ENCODE measurements around the gene MAN1C1. TPM values are rescaled to one million over a fixed set of nuclear protein-coding genes. Genes with fewer than 3 reads are reported as not detected.
"Not testable (repeated sequence)": the region's sequence is repeated elsewhere in the genome, so short reads cannot be mapped to it uniquely, and the experiment has no call there.

MAN1C1 gene
- total and polyA plus RNA-seq, 2 donors (not counting 1 experiment from before 2014, with no cell fraction given) = 17.7 to 51.4 TPM

- Histone ChIP-seq H3K9me3 (ENCODE audit: control insufficient read depth, insufficient read depth, low read depth, low read length) (no peaks in the 10 kb centered on the region), H3K4me3 (replicated peaks in 1 of 4; ENCODE audit: control extremely low read depth in 1 of 4, insufficient read depth in 1 of 4, low read depth in 3 of 4, low read length in 4 of 4) (no peak overlapping the region), H3K27me3 (ENCODE audit: control insufficient read depth, insufficient read depth, low read length) (peaks cover 7% of the 10 kb centered on the region), H4K20me1 (ENCODE audit: control insufficient read depth, extremely low read depth, insufficient read depth, low read length) (no peaks in the 10 kb centered on the region), H3K4me2 (ENCODE audit: extremely low read depth, insufficient read depth, low read length) (no peak overlapping the region), H3K79me2 (ENCODE audit: control insufficient read depth, insufficient read depth, low read length) (no peaks in the 10 kb centered on the region), H3K9ac (ENCODE audit: insufficient read depth, low read length) (no peak overlapping the region), H3K4me1 (ENCODE audit: control insufficient read depth, extremely low read depth, insufficient read depth, low read length) (no peaks in the 10 kb centered on the region), H2AFZ (ENCODE audit: low read length) (no peak overlapping the region), H3K27ac (ENCODE audit: insufficient read depth, low read length) (no peak overlapping the region), H3K36me3 (ENCODE audit: control insufficient read depth, insufficient read depth, low read length) (no peaks in the 10 kb centered on the region)
- TF ChIP-seq CTCF (conservative IDR thresholded peaks at IDR 0.05 in 1 of 2, IDR thresholded peaks at IDR 0.05 in 1 of 2; ENCODE audit: low read depth in 1 of 2, low read length in 2 of 2) (no peak), EZH2 (IDR thresholded peaks at IDR 0.05; ENCODE audit: low read length, missing control alignments) (no peak)
- no peak for DNase-seq (ENCODE audit: low read depth in 2 of 2)
These were observed 21.6 kb upstream of the MAN1C1 start for GRCh38 chr1:25594971-25595370.

GRCh38 chr1:25596641-25597040 lies 19.9 kb upstream of the MAN1C1 start:
- not testable (repeated sequence) for H3K4me3 ChIP-seq (replicated peaks in 1 of 4; ENCODE audit: control extremely low read depth in 1 of 4, insufficient read depth in 1 of 4, low read depth in 3 of 4, low read length in 4 of 4); H3K27ac ChIP-seq (ENCODE audit: insufficient read depth, low read length); H3K79me2 ChIP-seq (ENCODE audit: control insufficient read depth, insufficient read depth, low read length); H3K9me3 ChIP-seq (ENCODE audit: control insufficient read depth, insufficient read depth, low read depth, low read length); H3K4me1 ChIP-seq (ENCODE audit: control insufficient read depth, extremely low read depth, insufficient read depth, low read length); H3K27me3 ChIP-seq (ENCODE audit: control insufficient read depth, insufficient read depth, low read length); H3K4me2 ChIP-seq (ENCODE audit: extremely low read depth, insufficient read depth, low read length); H3K9ac ChIP-seq (ENCODE audit: insufficient read depth, low read length); DNase-seq (ENCODE audit: low read depth in 2 of 2); H3K36me3 ChIP-seq (ENCODE audit: control insufficient read depth, insufficient read depth, low read length); H2AFZ ChIP-seq (ENCODE audit: low read length); H4K20me1 ChIP-seq (ENCODE audit: control insufficient read depth, extremely low read depth, insufficient read depth, low read length)

DNA sequence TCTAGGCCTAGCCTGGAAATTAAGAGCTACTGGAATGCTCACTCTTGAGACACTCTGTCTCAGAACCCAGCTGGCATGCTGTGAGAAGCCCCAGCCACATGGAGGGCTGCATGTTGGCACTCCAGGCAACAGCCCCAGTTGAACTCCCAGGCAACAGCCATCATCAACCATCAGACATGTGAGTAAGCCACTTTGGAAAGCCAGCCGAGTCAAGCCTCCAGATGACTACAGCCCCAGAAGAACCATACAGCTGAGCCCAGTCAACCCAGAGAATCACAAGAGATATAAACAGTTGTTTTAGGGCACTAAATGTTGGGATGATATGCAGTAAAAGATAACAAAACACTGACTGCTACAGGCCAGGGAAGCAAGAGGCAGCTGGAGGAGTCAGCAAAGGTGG lies 17.7 kb upstream of the MAN1C1 start:
- Histone ChIP-seq H3K9ac (ENCODE audit: insufficient read depth, low read length) (no peak overlapping the region), H3K9me3 (ENCODE audit: control insufficient read depth, insufficient read depth, low read depth, low read length) (no peaks in the 10 kb centered on the region), H3K36me3 (ENCODE audit: control insufficient read depth, insufficient read depth, low read length) (no peaks in the 10 kb centered on the region), H3K4me2 (ENCODE audit: extremely low read depth, insufficient read depth, low read length) (no peak overlapping the region), H2AFZ (ENCODE audit: low read length) (no peak overlapping the region), H3K4me1 (ENCODE audit: control insufficient read depth, extremely low read depth, insufficient read depth, low read length) (no peaks in the 10 kb centered on the region), H3K4me3 (replicated peaks in 1 of 4; ENCODE audit: control extremely low read depth in 1 of 4, insufficient read depth in 1 of 4, low read depth in 3 of 4, low read length in 4 of 4) (no peak overlapping the region), H4K20me1 (ENCODE audit: control insufficient read depth, extremely low read depth, insufficient read depth, low read length) (no peaks in the 10 kb centered on the region), H3K27me3 (ENCODE audit: control insufficient read depth, insufficient read depth, low read length) (peaks cover 10% of the 10 kb centered on the region), H3K27ac (ENCODE audit: insufficient read depth, low read length) (no peak overlapping the region), H3K79me2 (ENCODE audit: control insufficient read depth, insufficient read depth, low read length) (no peaks in the 10 kb centered on the region)
- DNase-seq (ENCODE audit: low read depth in 2 of 2) = no peak
- TF ChIP-seq CTCF (conservative IDR thresholded peaks at IDR 0.05 in 1 of 2, IDR thresholded peaks at IDR 0.05 in 1 of 2; ENCODE audit: low read depth in 1 of 2, low read length in 2 of 2) (no peak), EZH2 (IDR thresholded peaks at IDR 0.05; ENCODE audit: low read length, missing control alignments) (no peak)

Data from fibroblast of lung (primary cell).